Epithelial cell of proximal tubule (primary cell): Measurements from ENCODE around the gene TRNP1. TPM values are rescaled to one million over a fixed set of nuclear protein-coding genes. Genes with fewer than 3 reads are reported as not detected.
"Not testable (repeated sequence)": the region's sequence is repeated elsewhere in the genome, so short reads cannot be mapped to it uniquely, and the experiment has no call there.

ENCODE experiments used
- DNase-seq: peaks from one replicate; pipeline ENCODE4 v3.0.0-alpha.2; 2011; ENCODE audit warnings: low read depth
- H3K4me3 ChIP-seq: 2 replicates; pipeline ENCODE4 v1.5.1; 2011; ENCODE audit warnings: low read depth, mild to moderate bottlenecking, low read length
- CTCF ChIP-seq: conservative IDR thresholded peaks from 2 replicates; pipeline ENCODE4 v1.5.1; 2012; ENCODE audit warnings: low read depth, mild to moderate bottlenecking, low read length
- total RNA-seq: library from RNA; depleted of rRNA; stranded (reverse); fragments of >200 nt; gene quantifications from 2 replicates; pipeline ENCODE4 v1.2.3, GENCODE V29; 2015

Gene TRNP1
- total RNA-seq, 1 donor from 2014 or later = 159 TPM

- no peak for TF ChIP-seq CTCF
- DNase-seq = no peak
- H3K4me3 ChIP-seq = no peak overlapping the region
These were observed 9.2 kb upstream of the TRNP1 start for GRCh38 chr1:26984291-26984690.

- no peak for DNase-seq
- no peak for TF ChIP-seq CTCF
- no peak overlapping the region for H3K4me3 ChIP-seq
These were observed 6.8 kb upstream of the TRNP1 start for GRCh38 chr1:26986658-26987057.

GRCh38 chr1:26989403-26990109, 3.9 kb upstream of the TRNP1 start:
- not testable (repeated sequence) for H3K4me3 ChIP-seq, DNase-seq

- TF ChIP-seq CTCF = no peak
- peak overlapping the region; percentile 17 for H3K4me3 ChIP-seq
- DNase-seq = no peak
These were observed 2.0 kb upstream of the TRNP1 start for GRCh38 chr1:26991310-26992116.

- peak overlapping the region; percentile 87 for H3K4me3 ChIP-seq
- no peak for TF ChIP-seq CTCF
- DNase-seq = no peak
These were observed 711 bp downstream of the TRNP1 start for GRCh38 chr1:26994020-26994786.

GRCh38 chr1:26994787-26995517, 1.5 kb downstream of the TRNP1 start:
- H3K4me3 ChIP-seq = peak overlapping the region; percentile 87
- DNase-seq = no peak
- no peak for TF ChIP-seq CTCF
